B cell (primary cell): ENCODE measurements around the gene LRRC45. TPM values are rescaled to one million over a fixed set of nuclear protein-coding genes. Genes with fewer than 3 reads are reported as not detected.

Experiments
- ATAC-seq: fragments of 200-7000 bp; cut with Tn5 transposase; one replicate; pipeline ENCODE4 v1.10.0; 2021; ENCODE audit warnings: low read depth, mild to moderate bottlenecking, moderate number of reproducible peaks, moderate library complexity
- CTCF ChIA-PET: fragments of 350-600 bp; sonication (Branson Sonifier 250); formaldehyde crosslinking; loops from one replicate; lab custom pipeline; 2021; ENCODE audit warnings: antibody characterized with exemption, inconsistent platforms; lab: Charles Lee
- POLR2A ChIA-PET: fragments of 350-600 bp; sonication (Branson Sonifier 250); formaldehyde crosslinking; loops from one replicate; lab custom pipeline; 2021; ENCODE audit warnings: antibody characterized with exemption; lab: Charles Lee
- DNase-seq: peaks from one replicate; pipeline ENCODE4 v3.0.0; 2013
- H2AFZ ChIP-seq: 2 replicates; pipeline ENCODE4 v1.6.1; 2012; ENCODE audit warnings: mild to moderate bottlenecking, low read depth, low read length; ENCODE audit not compliant: insufficient read depth, poor library complexity, severe bottlenecking
- H3K27ac ChIP-seq, 2 donors: 1 replicate in 1 of 2; 2 replicates in 1 of 2; pipeline ENCODE4 v1.5.1; 2012 to 2013; ENCODE audit warnings: low read length in 2 of 2, mild to moderate bottlenecking in 2 of 2, moderate library complexity in 1 of 2
- H3K27me3 ChIP-seq, 4 experiments: fragments of 200-600 bp in 1 of 4; sonication (generic) in 1 of 4; replicated peaks in 1 of 4; 1 replicate in 2 of 4; 2 replicates in 2 of 4; pipeline versions ENCODE4 v1.6.1 to v1.7.0; 2013 to 2016; ENCODE audit warnings: low read length in 3 of 4, mild to moderate bottlenecking in 2 of 4, mixed read lengths in 1 of 4, moderate library complexity in 1 of 4; ENCODE audit not compliant: insufficient read depth in 4 of 4, control insufficient read depth in 3 of 4; ENCODE audit errors: control extremely low read depth in 1 of 4
- H3K36me3 ChIP-seq, 2 experiments: replicated peaks in 1 of 2; 1 replicate in 1 of 2; 2 replicates in 1 of 2; pipeline versions ENCODE4 v1.6.1 to v1.7.1; 2013; ENCODE audit warnings: low read length in 1 of 2; ENCODE audit not compliant: insufficient read depth in 2 of 2, control insufficient read depth in 1 of 2; ENCODE audit errors: control extremely low read depth in 1 of 2, extremely low read depth in 1 of 2
- H3K4me1 ChIP-seq, 2 donors: fragments of 200-600 bp in 1 of 2; sonication (generic) in 1 of 2; 1 replicate in 1 of 2; 2 replicates in 1 of 2; pipeline versions ENCODE4 v1.5.1 to v1.6.1; 2013 to 2017; ENCODE audit warnings: low read length in 2 of 2; ENCODE audit not compliant: control insufficient read depth in 2 of 2, insufficient read depth in 2 of 2
- H3K4me2 ChIP-seq: replicated peaks from 2 replicates; pipeline ENCODE3; 2012; ENCODE audit warnings: mild to moderate bottlenecking, low read depth, low read length; ENCODE audit not compliant: poor library complexity, severe bottlenecking
- H3K4me3 ChIP-seq, 5 experiments: fragments of 200-600 bp in 1 of 5; sonication (generic) in 1 of 5; 1 replicate in 3 of 5; 2 replicates in 2 of 5; pipeline versions ENCODE4 v1.5.1 to v1.7.0; 2011 to 2016; ENCODE audit warnings: low read length in 4 of 5, mild to moderate bottlenecking in 4 of 5, low read depth in 2 of 5, control low read depth in 1 of 5, moderate library complexity in 1 of 5; ENCODE audit not compliant: insufficient read depth in 1 of 5; ENCODE audit errors: control extremely low read depth in 1 of 5, extremely low read depth in 1 of 5
- H3K79me2 ChIP-seq: fragments of 200-600 bp; sonication (generic); one replicate; pipeline ENCODE4 v1.6.0; 2016; ENCODE audit warnings: low read length; ENCODE audit not compliant: control insufficient read depth, insufficient read depth
- H3K9ac ChIP-seq: fragments of 200-600 bp; sonication (generic); 2 replicates; pipeline ENCODE4 v1.6.1; 2017; ENCODE audit warnings: mild to moderate bottlenecking, low read length, moderate library complexity
- H3K9me3 ChIP-seq, 3 donors: one replicate each; pipeline versions ENCODE4 v1.6.1 to v1.7.1; 2013; ENCODE audit warnings: low read length in 2 of 3; ENCODE audit not compliant: control insufficient read depth in 2 of 3, insufficient read depth in 1 of 3; ENCODE audit errors: control extremely low read depth in 1 of 3
- H4K20me1 ChIP-seq: 2 replicates; pipeline ENCODE4 v1.6.0; 2012; ENCODE audit warnings: mild to moderate bottlenecking, low read length; ENCODE audit not compliant: insufficient read depth, control insufficient read depth, poor library complexity, severe bottlenecking
- H3K27ac Mint-ChIP-seq: one replicate; pipeline ENCODE4 v1.8.0; 2021; ENCODE audit warnings: mixed read lengths
- H3K27me3 Mint-ChIP-seq: one replicate; pipeline ENCODE4 v1.8.0; 2021; ENCODE audit warnings: mixed read lengths
- H3K4me1 Mint-ChIP-seq: one replicate; pipeline ENCODE4 v1.8.0; 2021; ENCODE audit warnings: mixed read lengths
- H3K4me3 Mint-ChIP-seq: one replicate; pipeline ENCODE4 v1.8.0; 2021; ENCODE audit warnings: mixed read lengths
- H3K9me3 Mint-ChIP-seq: one replicate; pipeline ENCODE4 v1.8.0; 2022; ENCODE audit warnings: mixed read lengths; ENCODE audit not compliant: insufficient read depth
- CTCF ChIP-seq: fragments of 200-600 bp; IDR thresholded peaks from one replicate; pipeline ENCODE4 v1.8.0; 2022; ENCODE audit warnings: antibody characterized with exemption, mild to moderate bottlenecking
- EZH2 ChIP-seq: IDR thresholded peaks from 2 replicates; pipeline ENCODE4 v1.6.1; 2012; ENCODE audit warnings: borderline replicate concordance, low read depth, mild to moderate bottlenecking, moderate library complexity, low read length; ENCODE audit not compliant: insufficient read depth, poor library complexity, severe bottlenecking
- WGBS: methylation state at CpG from one replicate; pipeline ENCODE4 v1.1.5; 2013; ENCODE audit warnings: missing lambda C conversion rate; ENCODE audit not compliant: insufficient coverage; 5-methylcytosine and 5-hydroxymethylcytosine counted together
- intact Hi-C: fragments of 100-400 bp; cut with micrococcal nuclease; formaldehyde crosslinking; loops from one replicate; pipeline ENCODE4 v1.10.0; 2022
- polyA plus RNA-seq: library from polyadenylated mRNA; depleted of rRNA; stranded (reverse); fragments of >200 nt; gene quantifications from 2 replicates; pipeline ENCODE4 v1.2.3, GENCODE V29; 2012
- total RNA-seq, 2 donors: library from RNA; stranded (reverse); fragments of 120-200 nt in 1 of 2; gene quantifications; 1 replicate in 1 of 2; 2 replicates in 1 of 2; pipeline versions ENCODE4 v1.2.3 to v1.2.4, GENCODE V29; 2013 to 2022

LRRC45 gene
- total and polyA plus RNA-seq, 2 donors (not counting 1 experiment from before 2014, with no cell fraction given): 19.4 to 19.6 TPM

- H3K27ac Mint-ChIP-seq: no peak overlapping the region
- Histone ChIP-seq H3K36me3 (peaks cover 0 to 2% of the 10 kb centered on the region in 2 experiments), H3K9me3 (no peaks in the 10 kb centered on the region), H3K4me2 (no peak overlapping the region), H3K27ac (no peak overlapping the region), H3K4me3 (no peak overlapping the region), H4K20me1 (peaks cover 21% of the 10 kb centered on the region), H3K79me2 (peaks cover 17% of the 10 kb centered on the region), H2AFZ (no peak overlapping the region), H3K9ac (no peak overlapping the region), H3K4me1 (no peaks in the 10 kb centered on the region), H3K27me3 (no peaks in the 10 kb centered on the region)
- H3K4me3 Mint-ChIP-seq: no peak overlapping the region
- ChIA-PET CTCF (interaction anchor here (1.4 kb wide), 1 partner anchor 36 kb away, joined by 5 read pairs; no protein-coding TSS in a partner anchor), POLR2A (no interaction called here)
- peaks cover 3% of the 10 kb centered on the region for H3K4me1 Mint-ChIP-seq
- H3K9me3 Mint-ChIP-seq: no peaks in the 10 kb centered on the region
- intact Hi-C loops: no loop called here
- DNase-seq (no peak), ATAC-seq (no peak)
- no peak for TF ChIP-seq CTCF
- no peak for TF ChIP-seq EZH2
- H3K27me3 Mint-ChIP-seq: no peaks in the 10 kb centered on the region
- 97% methylated on average over 29 of the region's 29 CpGs for WGBS
Measured at GRCh38 chr17:81995463-81996231, 27.5 kb upstream of the LRRC45 start.

- H3K4me3 ChIP-seq: no peak overlapping the region
- no peak overlapping the region for H3K27ac ChIP-seq
- TF ChIP-seq CTCF (no peak), EZH2 (no peak)
- H3K36me3 ChIP-seq: peaks cover 0 to 2% of the 10 kb centered on the region in 2 experiments
- H3K27me3 Mint-ChIP-seq: no peaks in the 10 kb centered on the region
- H3K9me3 ChIP-seq: no peaks in the 10 kb centered on the region
- H3K4me1 Mint-ChIP-seq: peaks cover 1% of the 10 kb centered on the region
- H3K9ac ChIP-seq: no peak overlapping the region
- ATAC-seq (no peak), DNase-seq (no peak)
- no peak overlapping the region for H3K4me2 ChIP-seq
- peaks cover 18% of the 10 kb centered on the region for H4K20me1 ChIP-seq
- no peak overlapping the region for H2AFZ ChIP-seq
- H3K4me3 Mint-ChIP-seq: no peak overlapping the region
- H3K4me1 ChIP-seq: no peaks in the 10 kb centered on the region
- H3K79me2 ChIP-seq: peaks cover 12% of the 10 kb centered on the region
- 96% methylated on average over 27 of the region's 28 CpGs for WGBS
- CTCF ChIA-PET: interaction anchor here (0.6 kb wide), 1 partner anchor 24 kb away, joined by 3 read pairs; no protein-coding TSS in a partner anchor
- intact Hi-C loops: no loop called here
- no peak overlapping the region for H3K27ac Mint-ChIP-seq
- POLR2A ChIA-PET: no interaction called here
- H3K9me3 Mint-ChIP-seq: no peaks in the 10 kb centered on the region
- H3K27me3 ChIP-seq: no peaks in the 10 kb centered on the region
Measured at GRCh38 chr17:81996232-81996756, 26.8 kb upstream of the LRRC45 start.
